ENCODE results near the gene TMEM238L. TPM values are rescaled to one million over a fixed set of nuclear protein-coding genes. Genes with fewer than 3 reads are reported as not detected.

The TMEM238L gene
- total RNA-seq, 2 donors from 2014 or later: not detected

- DNase-seq (no peak), ATAC-seq (replicated peaks in 1 of 2) (no peak)
- H3K36me3 Mint-ChIP-seq (ENCODE audit: insufficient read depth in 2 of 2): peaks cover 3 to 4% of the 10 kb centered on the region in 2 donors
- no peak overlapping the region for H3K27ac Mint-ChIP-seq
- peaks cover 3 to 8% of the 10 kb centered on the region in 2 donors for H3K9me3 Mint-ChIP-seq
- no peaks in the 10 kb centered on the region for H3K27me3 Mint-ChIP-seq (ENCODE audit: low read depth)
- H3K4me3 Mint-ChIP-seq: no peak overlapping the region
- H3K4me1 Mint-ChIP-seq (ENCODE audit: low read depth): no peaks in the 10 kb centered on the region
These were observed 27.5 kb downstream of the TMEM238L start for GRCh38 chr17:10776381-10776780.

GRCh38 chr17:10775740-10776356 is 28.1 kb downstream of the TMEM238L start:
- ATAC-seq (replicated peaks in 1 of 2) (no peak), DNase-seq (no peak)
- no peaks in the 10 kb centered on the region for H3K4me1 Mint-ChIP-seq (ENCODE audit: low read depth)
- no peak overlapping the region for H3K4me3 Mint-ChIP-seq
- H3K9me3 Mint-ChIP-seq: peaks cover 4 to 8% of the 10 kb centered on the region in 2 donors
- peaks cover 4 to 5% of the 10 kb centered on the region in 2 donors for H3K36me3 Mint-ChIP-seq (ENCODE audit: insufficient read depth in 2 of 2)
- no peak overlapping the region for H3K27ac Mint-ChIP-seq
- H3K27me3 Mint-ChIP-seq (ENCODE audit: low read depth): no peaks in the 10 kb centered on the region

DNA sequence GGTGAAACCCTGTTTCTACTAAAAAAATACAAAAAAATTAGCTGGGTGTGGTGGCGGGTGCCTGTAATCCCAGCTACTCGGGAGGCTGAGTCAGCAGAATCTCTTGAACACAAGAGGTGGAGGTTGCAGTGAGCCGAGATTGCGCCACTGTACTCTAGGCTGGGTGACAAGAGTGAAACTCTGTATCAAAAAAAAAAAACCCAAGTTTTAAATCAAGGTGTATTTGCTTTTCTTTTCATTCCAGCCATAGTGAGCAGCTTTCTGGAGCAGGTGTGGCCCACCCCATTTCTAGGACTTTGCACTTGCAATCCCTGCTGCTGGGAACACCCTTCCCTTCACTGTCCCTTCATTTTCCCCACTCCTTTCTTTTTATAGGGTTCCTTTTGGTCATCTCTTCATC is 28.8 kb downstream of the TMEM238L start:
- H3K36me3 Mint-ChIP-seq (ENCODE audit: insufficient read depth in 2 of 2): peaks cover 4 to 5% of the 10 kb centered on the region in 2 donors
- H3K9me3 Mint-ChIP-seq: peaks cover 5 to 9% of the 10 kb centered on the region in 2 donors
- ATAC-seq (replicated peaks in 1 of 2) (no peak), DNase-seq (no peak)
- H3K4me3 Mint-ChIP-seq: no peak overlapping the region
- no peak overlapping the region for H3K27ac Mint-ChIP-seq
- no peaks in the 10 kb centered on the region for H3K27me3 Mint-ChIP-seq (ENCODE audit: low read depth)
- no peaks in the 10 kb centered on the region for H3K4me1 Mint-ChIP-seq (ENCODE audit: low read depth)

DNA sequence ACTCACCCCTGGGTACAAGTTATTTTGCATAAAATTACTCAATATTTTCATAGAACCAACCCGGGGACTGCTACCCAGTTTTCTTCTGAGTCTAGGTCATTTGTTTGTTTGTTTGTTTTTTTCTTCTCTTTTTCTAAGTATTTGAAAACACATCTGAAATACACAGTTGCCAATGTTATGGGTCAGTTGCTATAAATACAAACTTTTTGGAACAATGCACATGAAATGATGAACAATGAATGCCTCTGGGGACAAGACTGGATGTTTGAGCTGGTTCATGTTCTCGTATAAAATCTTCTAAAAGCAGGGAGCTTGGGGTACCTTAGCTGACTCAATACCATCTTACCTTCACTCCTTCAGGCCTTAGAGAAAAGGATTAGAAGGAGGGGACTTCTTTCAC is 30.5 kb downstream of the TMEM238L start:
- DNase-seq (no peak), ATAC-seq (replicated peaks in 1 of 2) (no peak)
- H3K27ac Mint-ChIP-seq: no peak overlapping the region
- no peak overlapping the region for H3K4me3 Mint-ChIP-seq
- H3K27me3 Mint-ChIP-seq (ENCODE audit: low read depth): no peaks in the 10 kb centered on the region
- no peaks in the 10 kb centered on the region for H3K4me1 Mint-ChIP-seq (ENCODE audit: low read depth)
- peaks cover 5 to 9% of the 10 kb centered on the region in 2 donors for H3K9me3 Mint-ChIP-seq
- H3K36me3 Mint-ChIP-seq (ENCODE audit: insufficient read depth in 2 of 2): peaks cover 4 to 5% of the 10 kb centered on the region in 2 donors

DNA sequence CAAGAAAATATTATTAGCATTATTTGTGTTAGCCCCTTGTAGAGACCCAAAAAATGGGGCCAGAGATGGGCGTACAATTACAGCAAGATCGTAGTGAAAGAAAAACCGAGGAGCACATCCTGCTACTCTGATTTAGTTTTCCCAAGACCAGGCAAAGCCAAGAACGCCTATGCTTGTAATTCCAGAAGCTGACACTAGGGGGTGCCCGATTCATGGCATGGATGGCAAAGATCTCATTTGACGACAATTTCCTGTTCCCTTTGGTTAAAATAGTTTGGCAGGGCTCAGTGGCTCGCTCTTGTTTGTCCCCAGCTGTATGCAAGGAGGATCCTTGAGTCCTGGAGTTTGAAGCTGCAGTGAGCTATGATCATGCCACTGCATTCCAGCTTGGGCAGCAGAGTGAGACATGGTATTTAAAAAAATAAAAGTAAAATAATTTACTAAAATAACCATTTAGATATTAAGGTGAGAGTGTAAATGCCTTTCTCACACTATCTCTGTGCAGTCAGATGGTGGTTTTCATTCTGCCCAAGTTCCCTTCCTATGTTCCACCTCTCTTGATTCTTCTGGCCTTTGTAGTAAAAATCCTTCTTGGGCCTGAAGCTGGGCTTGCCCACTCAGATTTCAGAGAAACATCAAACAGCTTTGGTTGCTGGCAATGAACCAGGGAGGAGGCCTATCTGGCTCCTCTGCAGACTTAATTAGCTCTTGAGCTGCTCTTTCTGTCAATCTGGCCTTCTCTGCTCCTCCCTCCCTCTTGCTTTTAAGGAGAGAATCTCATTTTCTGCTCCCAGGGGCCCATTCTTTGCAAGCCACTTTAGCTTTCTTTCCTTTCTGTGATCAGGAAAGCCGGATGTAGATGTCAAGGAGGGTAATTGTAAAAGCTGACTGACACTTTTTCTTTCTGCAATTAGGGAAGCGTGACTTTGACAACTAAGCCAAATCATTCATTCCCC is 31.2 kb downstream of the TMEM238L start:
- no peaks in the 10 kb centered on the region for H3K27me3 Mint-ChIP-seq (ENCODE audit: low read depth)
- H3K36me3 Mint-ChIP-seq (ENCODE audit: insufficient read depth in 2 of 2): peaks cover 4 to 5% of the 10 kb centered on the region in 2 donors
- no peak overlapping the region for H3K4me3 Mint-ChIP-seq
- H3K9me3 Mint-ChIP-seq: peaks cover 5 to 9% of the 10 kb centered on the region in 2 donors
- no peak for ATAC-seq (replicated peaks in 1 of 2)
- no peaks in the 10 kb centered on the region for H3K4me1 Mint-ChIP-seq (ENCODE audit: low read depth)
- no peak overlapping the region for H3K27ac Mint-ChIP-seq
- DNase-seq: peak; percentile 34 to 42

DNA sequence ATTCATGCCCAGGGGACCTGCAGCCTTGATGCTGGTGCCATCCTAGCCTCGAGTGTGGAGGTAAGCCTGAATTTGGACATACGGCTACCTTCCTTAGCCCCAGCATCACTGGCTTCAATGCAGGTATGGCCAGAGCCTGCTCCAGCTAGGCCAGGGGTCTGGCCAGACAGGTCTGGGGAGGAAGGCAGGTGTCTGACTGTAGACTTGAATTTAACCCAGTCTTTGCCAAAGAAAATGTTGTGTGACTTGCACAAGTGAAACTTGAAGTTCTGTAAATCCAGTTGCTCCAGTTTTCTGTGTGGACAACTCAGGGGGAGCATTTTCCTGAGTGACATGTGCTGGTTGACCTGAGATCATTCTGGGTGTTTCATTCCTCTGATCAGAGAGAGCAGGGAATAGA is 32.8 kb downstream of the TMEM238L start:
- Mint-ChIP-seq H3K4me3 (no peak overlapping the region), H3K36me3 (ENCODE audit: insufficient read depth in 2 of 2) (peaks cover 4 to 5% of the 10 kb centered on the region in 2 donors), H3K27me3 (ENCODE audit: low read depth) (no peaks in the 10 kb centered on the region), H3K4me1 (ENCODE audit: low read depth) (no peaks in the 10 kb centered on the region), H3K9me3 (peaks cover 6 to 9% of the 10 kb centered on the region in 2 donors), H3K27ac (no peak overlapping the region)
- no peak for ATAC-seq (replicated peaks in 1 of 2)
- DNase-seq: no peak

GRCh38 chr17:10769840-10770239 is 34.1 kb downstream of the TMEM238L start:
- no peak for ATAC-seq (replicated peaks in 1 of 2)
- Mint-ChIP-seq H3K27me3 (ENCODE audit: low read depth) (no peaks in the 10 kb centered on the region), H3K9me3 (peaks cover 7 to 9% of the 10 kb centered on the region in 2 donors), H3K36me3 (ENCODE audit: insufficient read depth in 2 of 2) (peaks cover 4% of the 10 kb centered on the region in 2 donors), H3K27ac (no peak overlapping the region), H3K4me3 (no peak overlapping the region), H3K4me1 (ENCODE audit: low read depth) (no peaks in the 10 kb centered on the region)
- DNase-seq: no peak

DNA sequence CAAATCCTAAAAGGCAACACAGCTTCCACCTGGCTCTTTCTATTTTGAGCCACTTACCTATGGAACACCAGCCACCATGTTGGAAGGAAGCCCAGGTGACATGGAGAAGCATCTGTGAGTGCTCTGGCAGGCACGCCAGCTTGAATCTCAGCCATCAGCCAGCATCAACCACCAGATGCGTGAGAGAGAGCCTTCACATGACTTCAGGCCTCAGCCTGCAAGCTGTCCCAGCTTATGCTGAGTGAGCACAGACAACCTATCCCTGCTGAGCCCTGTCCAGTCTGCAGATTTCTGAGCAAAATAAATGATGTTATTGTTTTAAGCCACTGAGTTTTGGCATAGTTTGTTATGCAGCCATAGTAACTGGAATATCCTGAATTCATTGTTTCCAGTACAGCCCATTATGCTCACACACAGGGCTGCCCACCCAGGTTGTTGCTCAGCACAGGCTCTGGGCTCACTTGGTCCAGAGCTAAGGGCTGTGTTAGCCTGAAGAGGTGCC is 35.1 kb downstream of the TMEM238L start:
- Mint-ChIP-seq H3K9me3 (peaks cover 7 to 9% of the 10 kb centered on the region in 2 donors), H3K4me1 (ENCODE audit: low read depth) (no peaks in the 10 kb centered on the region), H3K27me3 (ENCODE audit: low read depth) (no peaks in the 10 kb centered on the region), H3K4me3 (no peak overlapping the region), H3K27ac (no peak overlapping the region), H3K36me3 (ENCODE audit: insufficient read depth in 2 of 2) (peaks cover 4% of the 10 kb centered on the region in 2 donors)
- ATAC-seq (replicated peaks in 1 of 2) (no peak), DNase-seq (no peak)

DNA sequence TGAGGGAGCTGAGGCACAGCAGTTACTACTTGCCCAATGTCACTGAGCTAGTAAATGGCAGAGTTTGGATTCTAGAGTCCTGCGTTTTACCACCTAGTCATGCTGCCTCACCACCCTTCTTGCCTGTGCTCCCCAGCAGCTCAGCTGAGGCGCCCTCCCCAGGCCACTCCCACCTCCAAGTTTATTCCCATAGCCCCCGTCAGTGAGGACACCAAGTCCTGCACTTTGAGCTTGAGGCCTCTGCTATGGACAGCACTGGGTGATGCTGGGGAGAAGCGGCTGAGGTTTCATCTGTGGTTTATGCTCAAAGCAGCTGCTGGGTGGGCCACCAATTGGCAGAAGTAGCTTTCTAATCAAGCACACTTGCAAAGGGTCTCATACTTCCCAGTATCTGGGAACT is 36.7 kb downstream of the TMEM238L start:
- Mint-ChIP-seq H3K27me3 (ENCODE audit: low read depth) (no peaks in the 10 kb centered on the region), H3K27ac (no peak overlapping the region), H3K4me1 (ENCODE audit: low read depth) (no peaks in the 10 kb centered on the region), H3K4me3 (no peak overlapping the region), H3K9me3 (peaks cover 6 to 7% of the 10 kb centered on the region in 2 donors), H3K36me3 (ENCODE audit: insufficient read depth in 2 of 2) (peaks cover 4% of the 10 kb centered on the region in 2 donors)
- DNase-seq (no peak), ATAC-seq (replicated peaks in 1 of 2) (no peak)

DNA sequence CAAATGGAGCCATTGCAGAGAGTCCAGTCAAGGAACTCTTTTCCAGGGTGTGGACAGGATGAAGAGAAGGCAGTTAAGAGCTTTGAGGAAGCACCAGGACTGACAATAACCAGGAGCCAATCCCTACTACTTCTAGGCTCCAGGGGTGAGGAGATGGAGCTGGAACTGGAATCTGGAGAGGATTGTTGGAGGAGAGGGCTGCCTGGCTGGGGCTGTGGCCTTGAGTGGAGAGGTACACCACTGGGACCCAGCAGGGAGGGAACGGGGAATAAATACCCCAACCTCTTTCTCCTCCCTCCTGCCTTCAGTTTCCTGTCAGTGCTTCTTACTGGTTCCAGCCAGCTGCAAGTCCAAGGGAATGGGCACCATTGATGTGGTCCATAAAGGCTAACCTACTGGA is 41.9 kb downstream of the TMEM238L start:
- Mint-ChIP-seq H3K9me3 (peaks cover 0 to 2% of the 10 kb centered on the region in 2 donors), H3K27ac (no peak overlapping the region), H3K27me3 (ENCODE audit: low read depth) (no peaks in the 10 kb centered on the region), H3K4me1 (ENCODE audit: low read depth) (no peaks in the 10 kb centered on the region), H3K4me3 (no peak overlapping the region), H3K36me3 (ENCODE audit: insufficient read depth in 2 of 2) (no peaks in the 10 kb centered on the region)
- ATAC-seq (replicated peaks in 1 of 2): no peak
- DNase-seq: no peak

DNA sequence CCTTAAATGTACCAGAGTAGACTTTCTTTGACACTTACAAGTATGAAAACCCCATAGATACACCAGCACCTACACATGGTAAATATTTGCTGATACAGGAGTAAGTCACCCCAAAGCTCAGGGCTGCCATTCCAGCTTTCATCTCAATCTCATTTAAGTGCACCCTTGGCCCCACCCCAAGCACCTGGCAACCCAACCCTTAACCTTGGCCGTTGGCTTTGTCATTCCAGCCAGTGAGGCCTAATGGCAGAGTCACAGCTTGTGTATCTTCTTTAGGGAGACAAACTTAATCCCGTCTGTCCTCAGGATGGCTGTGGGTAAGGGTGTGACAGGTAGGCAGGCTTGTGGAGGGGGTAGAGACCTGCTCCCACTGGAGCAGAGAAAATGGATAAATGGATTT is 42.6 kb downstream of the TMEM238L start:
- no peak for DNase-seq
- Mint-ChIP-seq H3K4me1 (ENCODE audit: low read depth) (peaks cover under 1% of the 10 kb centered on the region), H3K9me3 (peaks cover 0 to 2% of the 10 kb centered on the region in 2 donors), H3K27me3 (ENCODE audit: low read depth) (no peaks in the 10 kb centered on the region), H3K27ac (no peak overlapping the region), H3K36me3 (ENCODE audit: insufficient read depth in 2 of 2) (no peaks in the 10 kb centered on the region), H3K4me3 (no peak overlapping the region)
- no peak for ATAC-seq (replicated peaks in 1 of 2)

DNA sequence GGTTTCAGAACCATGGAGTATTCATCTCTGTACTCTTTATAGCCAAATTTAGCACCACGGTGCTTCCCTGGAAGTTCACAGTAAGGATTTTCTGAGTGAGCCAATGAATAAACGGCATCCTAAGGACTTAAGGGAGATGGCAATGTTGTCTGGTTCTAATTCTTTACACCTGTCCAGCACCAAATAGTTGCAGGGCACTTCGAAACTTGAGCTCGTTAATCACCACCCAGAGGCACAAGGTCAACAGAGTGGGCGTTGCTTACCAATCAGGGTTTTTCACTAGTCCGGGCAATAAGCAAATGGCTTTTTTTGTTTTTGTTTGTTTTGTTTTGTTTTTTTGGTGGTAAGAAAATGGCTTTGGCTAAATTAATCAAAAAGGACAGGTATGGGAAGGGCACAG is 45.8 kb downstream of the TMEM238L start:
- Mint-ChIP-seq H3K4me3 (no peak overlapping the region), H3K4me1 (ENCODE audit: low read depth) (peaks cover 3% of the 10 kb centered on the region), H3K36me3 (ENCODE audit: insufficient read depth in 2 of 2) (no peaks in the 10 kb centered on the region), H3K27me3 (ENCODE audit: low read depth) (no peaks in the 10 kb centered on the region), H3K27ac (no peak overlapping the region), H3K9me3 (no peaks in the 10 kb centered on the region)
- ATAC-seq (replicated peaks in 1 of 2) (no peak), DNase-seq (no peak)

DNA sequence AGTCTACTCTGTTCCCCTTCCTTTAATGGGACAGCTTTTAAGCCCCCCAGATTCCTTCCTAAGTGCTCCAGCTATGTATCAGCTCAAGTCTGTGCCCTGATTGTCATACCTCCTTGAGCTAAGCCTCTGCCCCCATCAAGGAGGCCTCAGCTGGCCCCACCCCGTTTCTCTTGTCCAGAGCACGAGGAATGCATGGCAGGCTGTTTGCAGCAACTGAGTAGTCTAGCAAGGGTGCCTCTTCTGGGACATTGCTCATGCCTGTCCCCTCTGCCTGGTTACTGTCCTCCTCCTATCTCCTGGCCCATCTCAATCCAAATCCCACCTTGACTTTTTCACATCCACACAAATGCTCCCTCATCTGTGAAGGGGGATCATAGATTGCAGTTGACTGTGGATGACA is 46.3 kb downstream of the TMEM238L start:
- no peak overlapping the region for H3K4me3 Mint-ChIP-seq
- H3K4me1 Mint-ChIP-seq (ENCODE audit: low read depth): peaks cover 3% of the 10 kb centered on the region
- no peak for ATAC-seq (replicated peaks in 1 of 2)

More for the DNA sequence above, 46.3 kb downstream of the TMEM238L start:
- Mint-ChIP-seq H3K36me3 (ENCODE audit: insufficient read depth in 2 of 2) (no peaks in the 10 kb centered on the region), H3K27ac (no peak overlapping the region), H3K9me3 (no peaks in the 10 kb centered on the region), H3K27me3 (ENCODE audit: low read depth) (no peaks in the 10 kb centered on the region)
- no peak for DNase-seq

Measured in activated T-cell treated with anti-CD3 and anti-CD28 coated beads, Interleukin-2, amount 50 U/mL, for 72 hours (primary cell).